ENCODE results near the gene TNIP3. TPM values are rescaled to one million over a fixed set of nuclear protein-coding genes. Genes with fewer than 3 reads are reported as not detected.
"Not testable (repeated sequence)": the region's sequence is repeated elsewhere in the genome, so short reads cannot be mapped to it uniquely, and the experiment has no call there.

The TNIP3 gene
- total RNA-seq = 0.34 and 0.93 TPM in 2 replicates

GRCh38 chr4:121164291-121164690 lies at the start of gene TNIP3:
Gene TNIP3, minus strand, starts transcription at chr4:121164321. Its CDS starts 196 bp downstream, at chr4:121164125.
- intact Hi-C loops (cut with micrococcal nuclease) = no loop called here

- intact Hi-C loops (cut with micrococcal nuclease) = no loop called here
Measured at GRCh38 chr4:121212806-121213205, 48.7 kb upstream of the TNIP3 start.

- intact Hi-C loops (cut with micrococcal nuclease) = no loop called here
Measured at GRCh38 chr4:121209171-121209570, 45.0 kb upstream of the TNIP3 start.

GRCh38 chr4:121208244-121209007 lies 44.3 kb upstream of the TNIP3 start:
- intact Hi-C loops (cut with micrococcal nuclease) = no loop called here

GRCh38 chr4:121205777-121206176 lies 41.7 kb upstream of the TNIP3 start:
- intact Hi-C loops (cut with micrococcal nuclease) = not testable (repeated sequence)

- intact Hi-C loops (cut with micrococcal nuclease) = no loop called here
Measured at GRCh38 chr4:121200795-121201472, 36.8 kb upstream of the TNIP3 start.

- intact Hi-C loops (cut with micrococcal nuclease) = loop anchor here (10.0 kb wide), 1 partner anchor 265 kb away; no protein-coding TSS in a partner anchor
Measured at GRCh38 chr4:121199742-121200561, 35.8 kb upstream of the TNIP3 start.

GRCh38 chr4:121198251-121198650 lies 34.1 kb upstream of the TNIP3 start:
- intact Hi-C loops (cut with micrococcal nuclease) = loop anchor here (10.0 kb wide), 1 partner anchor 267 kb away; no protein-coding TSS in a partner anchor

- intact Hi-C loops (cut with micrococcal nuclease) = loop anchor here (10.0 kb wide), 1 partner anchor 269 kb away; no protein-coding TSS in a partner anchor
Measured at GRCh38 chr4:121195649-121196048, 31.5 kb upstream of the TNIP3 start.

- intact Hi-C loops (cut with micrococcal nuclease) = loop anchor here (1.0 to 10.0 kb wide), 5 partner anchors 60 to 505 kb away; partner anchors contain the start of gene ANXA5
Measured at GRCh38 chr4:121192480-121192879, 28.4 kb upstream of the TNIP3 start.

GRCh38 chr4:121192013-121192412 lies 27.9 kb upstream of the TNIP3 start:
- intact Hi-C loops (cut with micrococcal nuclease) = loop anchor here (1.0 to 10.0 kb wide), 5 partner anchors 60 to 505 kb away; partner anchors contain the start of gene ANXA5

GRCh38 chr4:121191361-121191760 lies 27.2 kb upstream of the TNIP3 start:
- intact Hi-C loops (cut with micrococcal nuclease) = loop anchor here (5.0 to 10.0 kb wide), 2 partner anchors 273 to 506 kb away; partner anchors contain the start of gene ANXA5

- intact Hi-C loops (cut with micrococcal nuclease) = loop anchor here (1.0 to 10.0 kb wide), 3 partner anchors 8 to 507 kb away; partner anchors contain the start of gene ANXA5
Measured at GRCh38 chr4:121190389-121190788, 26.3 kb upstream of the TNIP3 start.

GRCh38 chr4:121189326-121190215 lies 25.4 kb upstream of the TNIP3 start:
- intact Hi-C loops (cut with micrococcal nuclease) = loop anchor here (1.0 to 10.0 kb wide), 4 partner anchors 7 to 615 kb away; partner anchors contain the start of genes ANXA5 and EXOSC9

GRCh38 chr4:121187206-121187605 lies 23.1 kb upstream of the TNIP3 start:
- intact Hi-C loops (cut with micrococcal nuclease) = loop anchor here (10.0 kb wide), 1 partner anchor 618 kb away; the partner anchor contains the start of gene EXOSC9

- intact Hi-C loops (cut with micrococcal nuclease) = loop anchor here (10.0 kb wide), 1 partner anchor 619 kb away; the partner anchor contains the start of gene EXOSC9
Measured at GRCh38 chr4:121185960-121186359, 21.8 kb upstream of the TNIP3 start.

- intact Hi-C loops (cut with micrococcal nuclease) = loop anchor here (2.0 to 10.0 kb wide), 4 partner anchors 47 to 621 kb away; partner anchors contain the start of gene EXOSC9
Measured at GRCh38 chr4:121183989-121184388, 19.9 kb upstream of the TNIP3 start.

- intact Hi-C loops (cut with micrococcal nuclease) = loop anchor here (2.0 to 10.0 kb wide), 4 partner anchors 46 to 621 kb away; partner anchors contain the start of gene EXOSC9
Measured at GRCh38 chr4:121183361-121183760, 19.2 kb upstream of the TNIP3 start.

- intact Hi-C loops (cut with micrococcal nuclease) = loop anchor here (1.0 to 10.0 kb wide), 6 partner anchors 8 to 623 kb away; partner anchors contain the start of gene EXOSC9
Measured at GRCh38 chr4:121182296-121182695, 18.2 kb upstream of the TNIP3 start.
